ENCODE data around the gene KIAA0930. TPM values are rescaled to one million over a fixed set of nuclear protein-coding genes. Genes with fewer than 3 reads are reported as not detected.

KIAA0930 gene
- total RNA-seq, 6 experiments from 2014 or later: 53.9 to 70.1 (median 57.8) TPM

DNA sequence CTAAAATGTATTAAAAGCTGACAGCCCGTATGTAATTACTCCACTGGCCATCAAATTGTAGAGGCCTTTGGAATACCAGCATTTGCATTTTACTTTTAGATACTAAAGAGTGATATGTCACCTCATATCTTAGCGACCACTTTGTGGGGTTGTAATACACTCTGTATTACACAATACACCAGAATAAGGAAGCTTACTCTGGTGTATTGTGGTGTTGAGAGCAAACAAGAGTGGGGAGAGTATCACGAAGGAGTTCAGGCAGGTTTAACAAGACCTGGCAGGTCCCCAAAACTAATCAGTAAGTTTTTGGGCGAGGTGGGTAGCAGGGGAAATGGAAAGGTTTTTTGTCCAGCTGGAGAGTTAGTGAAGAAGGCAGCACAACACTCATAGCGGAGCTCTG, 73.8 kb downstream of the KIAA0930 start:
- H3K4me3 Mint-ChIP-seq: no peak overlapping the region
- no peak for DNase-seq
- H3K9me3 Mint-ChIP-seq: no peaks in the 10 kb centered on the region
- H3K36me3 Mint-ChIP-seq (ENCODE audit: low read depth): peaks cover 55% of the 10 kb centered on the region
- TF ChIP-seq, protein P1, sequence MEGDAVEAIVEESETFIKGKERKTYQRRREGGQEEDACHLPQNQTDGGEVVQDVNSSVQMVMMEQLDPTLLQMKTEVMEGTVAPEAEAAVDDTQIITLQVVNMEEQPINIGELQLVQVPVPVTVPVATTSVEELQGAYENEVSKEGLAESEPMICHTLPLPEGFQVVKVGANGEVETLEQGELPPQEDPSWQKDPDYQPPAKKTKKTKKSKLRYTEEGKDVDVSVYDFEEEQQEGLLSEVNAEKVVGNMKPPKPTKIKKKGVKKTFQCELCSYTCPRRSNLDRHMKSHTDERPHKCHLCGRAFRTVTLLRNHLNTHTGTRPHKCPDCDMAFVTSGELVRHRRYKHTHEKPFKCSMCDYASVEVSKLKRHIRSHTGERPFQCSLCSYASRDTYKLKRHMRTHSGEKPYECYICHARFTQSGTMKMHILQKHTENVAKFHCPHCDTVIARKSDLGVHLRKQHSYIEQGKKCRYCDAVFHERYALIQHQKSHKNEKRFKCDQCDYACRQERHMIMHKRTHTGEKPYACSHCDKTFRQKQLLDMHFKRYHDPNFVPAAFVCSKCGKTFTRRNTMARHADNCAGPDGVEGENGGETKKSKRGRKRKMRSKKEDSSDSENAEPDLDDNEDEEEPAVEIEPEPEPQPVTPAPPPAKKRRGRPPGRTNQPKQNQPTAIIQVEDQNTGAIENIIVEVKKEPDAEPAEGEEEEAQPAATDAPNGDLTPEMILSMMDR (IDR thresholded peaks at IDR 0.05): no peak
- H3K4me1 Mint-ChIP-seq (ENCODE audit: low read depth): peaks cover 30% of the 10 kb centered on the region
- H3K27me3 Mint-ChIP-seq (ENCODE audit: insufficient read depth): no peaks in the 10 kb centered on the region
- H3K27ac Mint-ChIP-seq: peak overlapping the region; percentile 12; the same call in 1 of the 2 replicates

DNA sequence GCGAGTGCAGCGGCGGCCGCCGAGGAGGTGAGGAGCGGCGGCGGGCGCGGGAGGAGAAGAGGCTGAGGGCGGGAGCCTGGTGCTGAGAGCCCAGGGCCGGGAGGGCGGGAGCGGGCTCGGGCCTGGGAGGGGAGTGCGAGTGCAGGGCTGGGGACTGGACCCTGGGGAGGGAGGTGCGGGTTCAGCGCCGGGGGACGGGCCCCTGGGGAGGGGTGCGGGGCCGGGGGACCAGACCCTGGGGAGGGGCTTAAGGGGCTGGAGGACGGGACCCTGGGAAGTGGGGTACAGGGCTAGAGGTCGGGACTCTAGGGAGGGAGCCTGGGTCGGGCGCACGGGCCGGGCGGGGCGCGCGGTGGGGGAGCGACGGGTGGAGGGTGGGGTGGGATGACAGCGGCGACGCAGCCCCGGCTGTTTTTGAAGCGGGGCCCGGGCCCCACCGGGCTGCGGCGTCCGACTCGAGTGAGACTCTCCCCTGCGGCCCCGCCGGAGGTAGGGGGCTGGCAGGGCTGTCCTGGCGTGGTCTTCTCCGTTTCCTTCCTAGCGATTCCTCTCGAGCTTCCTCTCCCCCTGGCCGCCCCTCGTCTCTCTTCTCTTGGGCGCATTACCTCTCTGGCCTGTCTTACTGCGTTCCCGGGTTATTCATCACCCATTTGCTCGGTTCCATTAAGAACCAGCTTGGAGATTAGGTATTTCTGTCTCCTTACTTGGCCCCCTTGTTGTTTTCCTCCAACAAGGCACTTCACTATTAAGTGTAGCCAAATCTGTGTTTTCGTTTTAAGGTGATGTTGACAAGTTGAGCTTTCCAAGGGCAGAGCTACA, 76.2 kb downstream of the KIAA0930 start:
- peak overlapping the region; percentile 95 for H3K4me3 Mint-ChIP-seq
- TF ChIP-seq, protein P1 (IDR thresholded peaks at IDR 0.05): no peak
- H3K27ac Mint-ChIP-seq: peak overlapping the region; percentile 84
- peaks cover 37% of the 10 kb centered on the region for H3K36me3 Mint-ChIP-seq (ENCODE audit: low read depth)
- H3K27me3 Mint-ChIP-seq (ENCODE audit: insufficient read depth): no peaks in the 10 kb centered on the region
- peaks cover 33% of the 10 kb centered on the region for H3K4me1 Mint-ChIP-seq (ENCODE audit: low read depth)
- DNase-seq: no peak
- H3K9me3 Mint-ChIP-seq: no peaks in the 10 kb centered on the region

DNA sequence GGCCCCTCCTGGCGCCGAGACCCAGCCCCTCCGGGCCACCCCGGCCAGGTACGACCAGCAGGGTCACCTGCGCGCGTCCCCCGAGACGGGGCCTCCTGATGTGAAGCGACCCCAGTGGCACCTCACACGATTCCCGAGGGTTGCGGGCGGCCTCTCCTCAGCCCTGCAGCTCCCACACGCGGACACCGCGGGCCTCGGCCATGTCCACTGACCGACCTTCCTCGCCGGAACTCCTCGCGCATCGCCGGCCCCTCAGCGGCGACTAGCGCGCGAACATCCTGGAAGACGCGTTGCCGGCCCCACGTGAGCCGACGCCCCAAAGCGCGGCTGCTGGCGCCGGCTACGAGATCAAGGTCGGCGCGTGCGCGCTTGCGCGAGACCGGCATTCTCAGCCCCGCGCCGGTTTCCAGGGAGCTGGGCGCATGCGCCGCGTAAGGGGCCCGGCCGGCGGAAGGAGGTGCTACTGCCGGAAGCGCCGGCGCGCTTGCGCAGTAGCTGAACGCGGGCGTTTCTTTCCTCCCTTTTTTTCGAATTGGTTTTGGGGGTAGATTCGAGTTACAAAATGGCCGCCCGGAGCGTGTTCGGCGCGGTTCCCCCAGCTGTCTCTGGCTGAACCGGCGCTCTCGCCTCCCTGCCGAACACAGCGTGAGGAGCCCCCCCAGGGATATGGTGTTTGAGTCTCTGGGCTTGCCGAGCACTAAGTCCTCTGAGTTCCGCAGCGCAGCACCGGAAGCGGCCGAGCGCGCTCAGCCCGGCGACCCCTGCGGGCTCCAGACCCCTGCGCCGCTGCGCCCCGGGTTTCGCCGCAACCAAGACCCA, 77.0 kb downstream of the KIAA0930 start, which contains the start of gene NUP50:
NUP50 (plus strand) TSS at position 475 of the 819 bp plus-strand sequence. CDS start 4,253 bp downstream, outside the sequence.
- H3K36me3 Mint-ChIP-seq (ENCODE audit: low read depth): peaks cover 31% of the 10 kb centered on the region
- peaks cover 33% of the 10 kb centered on the region for H3K4me1 Mint-ChIP-seq (ENCODE audit: low read depth)
- no peaks in the 10 kb centered on the region for H3K9me3 Mint-ChIP-seq
- H3K27me3 Mint-ChIP-seq (ENCODE audit: insufficient read depth): no peaks in the 10 kb centered on the region
- H3K4me3 Mint-ChIP-seq: peak within 1 kb of the TSS; percentile 95
- TF ChIP-seq, protein P1 (IDR thresholded peaks at IDR 0.05): no peak; the same call in none of the 2 replicates
- peak within 1 kb of the TSS; percentile 89 for H3K27ac Mint-ChIP-seq
- DNase-seq: peak; percentile 95

DNA sequence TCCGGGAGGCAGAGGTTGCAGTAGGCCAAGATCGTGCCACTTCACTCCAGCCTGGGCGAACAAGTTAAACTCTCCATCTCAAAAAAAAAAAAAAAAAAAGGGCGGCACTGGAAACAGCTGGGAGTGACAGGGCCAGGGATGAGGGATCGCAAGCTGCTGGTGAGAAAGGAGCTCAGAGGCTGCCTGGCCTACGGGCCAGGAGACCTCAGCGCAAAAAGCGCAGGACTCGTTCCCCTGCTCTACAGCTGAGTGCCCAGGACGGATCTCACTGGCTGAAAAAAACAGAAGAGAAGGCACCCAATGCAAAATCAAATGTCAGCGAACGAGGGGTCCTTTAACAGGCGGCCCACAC, 77.6 kb downstream of the KIAA0930 start:
- peak; percentile 26 for DNase-seq

DNA sequence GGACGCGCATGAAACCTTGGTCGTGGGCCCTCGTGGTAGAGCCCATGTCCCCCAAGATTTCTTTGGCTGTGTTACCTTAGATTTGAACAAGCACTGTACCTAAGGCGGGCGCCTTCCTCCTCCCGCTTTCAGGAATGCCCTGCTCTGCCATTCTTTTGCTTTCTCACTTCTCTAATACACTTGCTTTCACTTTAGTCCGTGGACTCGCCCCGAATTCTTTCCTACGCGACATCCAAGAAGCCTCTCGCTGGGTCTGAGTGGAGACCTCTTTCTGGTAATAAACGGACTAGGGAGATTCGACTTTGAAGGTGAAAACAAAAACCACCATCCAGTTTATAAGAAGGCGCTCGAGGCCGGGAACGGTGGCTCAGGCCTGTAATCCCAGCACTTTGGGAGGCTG, 78.2 kb downstream of the KIAA0930 start:
- Mint-ChIP-seq H3K27me3 (ENCODE audit: insufficient read depth) (no peaks in the 10 kb centered on the region), H3K27ac (peak overlapping the region; percentile 89), H3K4me3 (peak overlapping the region; percentile 94), H3K4me1 (ENCODE audit: low read depth) (peaks cover 33% of the 10 kb centered on the region), H3K9me3 (no peaks in the 10 kb centered on the region), H3K36me3 (ENCODE audit: low read depth) (peaks cover 36% of the 10 kb centered on the region)
- no peak for DNase-seq
- TF ChIP-seq, protein P1 (IDR thresholded peaks at IDR 0.05): no peak

More for the DNA sequence above, 77.6 kb downstream of the KIAA0930 start:
- no peaks in the 10 kb centered on the region for H3K9me3 Mint-ChIP-seq
- TF ChIP-seq, protein P1 (IDR thresholded peaks at IDR 0.05): no peak
- peaks cover 30% of the 10 kb centered on the region for H3K36me3 Mint-ChIP-seq (ENCODE audit: low read depth)
- peaks cover 33% of the 10 kb centered on the region for H3K4me1 Mint-ChIP-seq (ENCODE audit: low read depth)
- no peaks in the 10 kb centered on the region for H3K27me3 Mint-ChIP-seq (ENCODE audit: insufficient read depth)
- H3K4me3 Mint-ChIP-seq: peak overlapping the region; percentile 94
- peak overlapping the region; percentile 89 for H3K27ac Mint-ChIP-seq

All from HFFc6 (cell line).